Measurements from ENCODE around the gene MAN1A2.
"Not testable (repeated sequence)": the region's sequence is repeated elsewhere in the genome, so short reads cannot be mapped to it uniquely, and the experiment has no call there.

Gene MAN1A2

DNA sequence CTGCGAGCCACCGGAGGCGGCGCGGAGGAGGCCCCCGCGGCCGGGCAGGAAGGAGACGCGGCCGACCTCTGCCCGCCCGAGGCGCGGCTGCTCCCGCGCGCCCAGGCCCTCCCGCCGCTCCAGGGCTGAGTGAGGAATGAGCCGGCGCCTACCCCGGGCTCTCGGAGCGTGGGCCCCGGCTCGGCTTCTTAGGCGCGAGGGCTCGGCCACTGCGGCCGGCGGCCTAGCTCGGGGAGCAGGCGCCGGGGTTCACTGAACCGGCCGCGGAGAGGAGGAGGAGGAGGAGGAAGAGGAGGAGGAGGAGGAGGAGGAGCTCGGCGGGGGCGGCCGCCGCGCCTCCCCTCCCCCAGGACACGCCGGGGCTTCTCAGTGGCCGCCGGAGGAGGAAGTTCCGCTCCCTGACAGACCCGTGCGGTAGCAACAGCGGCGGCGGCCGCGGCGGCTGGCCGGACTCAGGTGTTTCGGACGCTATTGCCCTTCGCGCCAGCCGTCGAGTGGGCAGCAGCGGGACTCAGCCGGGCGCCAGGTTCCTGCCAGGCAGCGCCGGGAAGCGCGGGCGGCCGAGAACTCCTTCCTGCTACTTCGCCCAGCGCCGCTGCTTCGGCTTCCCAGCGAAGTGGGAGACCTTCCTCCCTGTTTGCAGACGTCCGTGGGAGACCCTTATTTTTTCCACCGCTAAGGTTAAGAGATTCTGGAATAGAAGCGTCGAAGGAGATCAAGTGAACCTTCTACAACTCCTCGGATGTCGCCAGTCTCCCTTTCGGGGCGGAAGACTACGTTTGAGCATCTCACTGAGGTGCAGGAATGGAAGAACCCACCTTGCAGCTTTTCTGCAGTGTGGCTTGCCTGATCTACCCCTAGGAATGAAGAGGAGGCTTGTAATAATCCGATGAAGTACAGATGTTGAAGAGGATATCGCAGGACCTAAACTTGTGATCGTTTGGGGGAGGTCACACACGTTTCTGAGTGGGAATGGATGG is at the start of gene MAN1A2:
Gene MAN1A2, plus strand, starts transcription at position 404 of the 980 bp plus-strand sequence. CDS start 735 bp downstream, outside the sequence.
- H3K9me3 ChIP-seq (ENCODE audit: low read depth, low read length) = no peaks in the 10 kb centered on the region
- TF ChIP-seq FOXP2 (optimal IDR thresholded peaks at IDR 0.05; ENCODE audit: control extremely low read depth, extremely low read length, insufficient read depth) = no peak
- no peak for TF ChIP-seq EZH2 (IDR thresholded peaks at IDR 0.05)
- TF ChIP-seq POLR2AphosphoS5 (IDR thresholded peaks at IDR 0.05; ENCODE audit: borderline replicate concordance, low read depth, low read length) = peak; percentile 68; the same call in 1 of the 2 replicates
- H3K9ac ChIP-seq (ENCODE audit: insufficient read length) = peak within 1 kb of the TSS; percentile 88
- no peaks in the 10 kb centered on the region for H3K36me3 ChIP-seq (ENCODE audit: insufficient read depth, low read length)
- no peak for DNase-seq (ENCODE audit: low read depth, low spot score)
- H3K4me3 ChIP-seq = peak within 1 kb of the TSS; percentile 82
- peak within 1 kb of the TSS; percentile 42; the same call in 1 of the 2 replicates for H3K27ac ChIP-seq

DNA sequence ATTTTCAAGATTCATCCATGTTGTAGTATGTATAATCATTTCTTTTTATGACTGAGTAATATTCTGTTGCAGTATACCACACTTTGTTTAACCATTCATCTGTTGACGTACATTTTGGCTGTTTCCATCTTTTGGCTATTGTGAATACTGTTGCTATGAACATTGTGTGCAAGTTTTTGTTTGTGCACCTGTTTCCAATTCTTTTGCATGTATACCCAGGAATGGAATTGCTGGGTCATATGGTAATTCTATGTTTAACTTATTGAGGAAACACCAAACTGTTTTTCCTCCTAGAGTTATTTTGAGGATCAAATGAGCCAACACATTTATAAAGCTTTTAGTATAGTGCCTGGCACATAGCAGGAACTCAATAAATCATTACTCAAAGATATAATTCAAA is 49.2 kb upstream of the MAN1A2 start:
- Histone ChIP-seq H3K27ac (no peak overlapping the region), H3K36me3 (ENCODE audit: insufficient read depth, low read length) (no peaks in the 10 kb centered on the region), H3K4me3 (no peak overlapping the region), H3K9me3 (ENCODE audit: low read depth, low read length) (no peaks in the 10 kb centered on the region), H3K9ac (ENCODE audit: insufficient read length) (no peak overlapping the region)
- no peak for DNase-seq (ENCODE audit: low read depth, low spot score)
- TF ChIP-seq EZH2 (IDR thresholded peaks at IDR 0.05) (no peak), POLR2AphosphoS5 (IDR thresholded peaks at IDR 0.05; ENCODE audit: borderline replicate concordance, low read depth, low read length) (no peak), FOXP2 (optimal IDR thresholded peaks at IDR 0.05; ENCODE audit: control extremely low read depth, extremely low read length, insufficient read depth) (no peak)

DNA sequence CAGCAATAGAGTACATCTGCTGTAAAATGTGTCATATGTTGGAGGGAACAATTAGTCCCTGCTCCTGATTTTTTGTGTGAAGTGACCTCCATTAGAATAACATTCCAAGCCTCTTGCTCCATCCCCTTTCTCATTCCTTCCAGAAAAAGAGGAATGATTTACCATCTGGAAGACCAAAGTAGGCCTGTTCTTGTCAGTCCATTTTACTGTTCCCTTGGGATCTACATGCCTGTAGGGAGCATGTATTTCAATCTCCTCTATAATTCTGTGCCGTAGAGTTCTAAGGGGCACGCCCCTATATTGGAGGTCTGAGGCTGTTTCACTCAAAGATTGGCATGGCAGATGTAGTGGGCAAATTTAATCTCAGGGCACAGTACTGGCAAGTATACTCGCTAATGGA is 48.8 kb upstream of the MAN1A2 start:
- TF ChIP-seq POLR2AphosphoS5 (IDR thresholded peaks at IDR 0.05; ENCODE audit: borderline replicate concordance, low read depth, low read length) (no peak), FOXP2 (optimal IDR thresholded peaks at IDR 0.05; ENCODE audit: control extremely low read depth, extremely low read length, insufficient read depth) (no peak)
- Histone ChIP-seq H3K9me3 (ENCODE audit: low read depth, low read length) (no peaks in the 10 kb centered on the region), H3K9ac (ENCODE audit: insufficient read length) (no peak overlapping the region), H3K27ac (no peak overlapping the region), H3K4me3 (no peak overlapping the region), H3K36me3 (ENCODE audit: insufficient read depth, low read length) (no peaks in the 10 kb centered on the region)
- no peak for DNase-seq (ENCODE audit: low read depth, low spot score)

DNA sequence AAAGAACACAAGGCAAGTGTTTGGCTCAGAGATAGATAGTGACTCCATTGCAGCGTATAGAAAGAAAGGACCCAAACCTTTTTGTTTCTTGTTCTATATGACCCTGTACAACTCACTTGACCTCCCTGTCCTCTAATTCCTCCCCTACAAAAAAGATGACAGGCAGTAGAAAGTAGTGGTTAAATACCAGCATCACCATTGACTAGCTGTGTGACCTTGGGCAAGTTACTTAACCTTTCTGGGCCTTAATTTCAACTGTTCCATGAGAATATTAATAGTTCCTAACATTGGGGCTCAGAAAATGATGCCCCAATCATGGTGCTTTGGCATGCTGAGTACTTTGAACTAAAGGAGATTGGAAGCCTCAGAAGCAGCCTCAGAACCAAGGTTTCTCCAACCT is 46.7 kb upstream of the MAN1A2 start:
- no peaks in the 10 kb centered on the region for H3K36me3 ChIP-seq (ENCODE audit: insufficient read depth, low read length)
- no peaks in the 10 kb centered on the region for H3K9me3 ChIP-seq (ENCODE audit: low read depth, low read length)
- H3K27ac ChIP-seq = no peak overlapping the region
- no peak for TF ChIP-seq EZH2 (IDR thresholded peaks at IDR 0.05)
- TF ChIP-seq FOXP2 (optimal IDR thresholded peaks at IDR 0.05; ENCODE audit: control extremely low read depth, extremely low read length, insufficient read depth) = no peak
- no peak for TF ChIP-seq POLR2AphosphoS5 (IDR thresholded peaks at IDR 0.05; ENCODE audit: borderline replicate concordance, low read depth, low read length)
- no peak for DNase-seq (ENCODE audit: low read depth, low spot score)
- no peak overlapping the region for H3K4me3 ChIP-seq
- H3K9ac ChIP-seq (ENCODE audit: insufficient read length) = no peak overlapping the region

DNA sequence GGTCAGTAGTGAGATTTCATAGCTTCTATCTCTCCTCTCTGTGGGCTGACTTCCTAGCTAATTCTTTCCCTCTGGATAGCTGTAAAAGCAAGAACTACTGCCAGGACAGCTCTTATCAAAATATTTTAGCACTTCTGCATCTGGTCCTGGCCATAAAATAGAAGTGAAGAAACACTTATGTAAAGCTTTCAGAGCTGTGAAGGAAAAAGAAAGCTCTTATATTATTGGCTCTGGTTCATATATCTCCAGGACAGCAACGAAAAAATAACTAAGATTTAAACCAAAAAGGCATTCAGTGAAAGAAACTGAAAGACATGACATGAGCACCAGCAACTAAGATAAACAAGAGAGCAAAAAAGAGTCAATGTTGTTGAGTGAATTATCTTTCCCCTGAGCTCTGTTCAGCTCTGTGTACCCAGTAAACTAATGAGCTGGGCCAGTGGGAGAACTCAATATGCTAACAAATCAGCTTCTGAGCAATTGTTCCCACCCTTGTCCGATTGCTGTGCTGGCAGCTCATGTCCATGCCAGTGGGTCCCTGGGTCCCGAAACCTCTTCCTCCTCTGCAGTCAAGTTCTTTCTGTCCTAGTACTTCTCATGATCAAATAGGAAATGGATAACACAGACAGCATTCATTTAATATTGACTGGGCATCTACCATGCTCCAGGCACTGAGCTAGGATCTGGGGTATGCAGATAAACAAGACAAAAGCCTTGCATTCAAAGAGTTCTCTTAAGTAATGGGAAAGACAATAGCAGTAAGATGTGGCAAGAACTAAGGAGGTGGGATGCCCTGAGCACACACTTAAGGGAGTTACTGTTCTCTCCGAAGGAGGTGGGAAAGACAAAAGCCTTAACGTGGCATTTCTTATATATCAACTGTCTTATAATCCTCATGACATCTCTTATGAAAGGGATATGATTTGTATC is 45.3 kb upstream of the MAN1A2 start:
- Histone ChIP-seq H3K4me3 (no peak overlapping the region), H3K9me3 (ENCODE audit: low read depth, low read length) (no peaks in the 10 kb centered on the region), H3K36me3 (ENCODE audit: insufficient read depth, low read length) (no peaks in the 10 kb centered on the region), H3K9ac (ENCODE audit: insufficient read length) (no peak overlapping the region), H3K27ac (no peak overlapping the region)
- TF ChIP-seq EZH2 (IDR thresholded peaks at IDR 0.05) (no peak), FOXP2 (optimal IDR thresholded peaks at IDR 0.05; ENCODE audit: control extremely low read depth, extremely low read length, insufficient read depth) (no peak), POLR2AphosphoS5 (IDR thresholded peaks at IDR 0.05; ENCODE audit: borderline replicate concordance, low read depth, low read length) (no peak)
- DNase-seq (ENCODE audit: low read depth, low spot score) = no peak

DNA sequence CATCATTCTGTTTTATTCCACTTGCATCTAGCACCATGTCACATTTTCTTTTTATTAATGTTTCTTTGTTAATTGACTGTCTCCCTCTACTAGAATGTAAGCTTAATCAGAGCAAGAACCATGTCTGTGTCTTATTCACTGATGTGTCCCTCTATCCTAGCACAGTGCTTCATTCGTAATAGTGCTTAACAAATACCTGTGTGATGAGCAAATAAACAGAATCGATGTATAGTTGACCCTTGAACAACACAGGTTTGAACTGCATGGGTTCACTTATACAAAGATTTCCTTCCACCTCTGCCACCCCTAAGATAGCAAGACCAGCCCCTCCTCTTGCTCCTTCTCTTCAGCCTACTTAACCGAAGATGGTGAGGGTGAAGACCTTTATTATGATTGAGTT is 42.9 kb upstream of the MAN1A2 start:
- TF ChIP-seq FOXP2 (optimal IDR thresholded peaks at IDR 0.05; ENCODE audit: control extremely low read depth, extremely low read length, insufficient read depth) = no peak
- TF ChIP-seq EZH2 (IDR thresholded peaks at IDR 0.05) = no peak
- TF ChIP-seq POLR2AphosphoS5 (IDR thresholded peaks at IDR 0.05; ENCODE audit: borderline replicate concordance, low read depth, low read length) = no peak
- no peak for DNase-seq (ENCODE audit: low read depth, low spot score)
- Histone ChIP-seq H3K9me3 (ENCODE audit: low read depth, low read length) (no peaks in the 10 kb centered on the region), H3K9ac (ENCODE audit: insufficient read length) (no peak overlapping the region), H3K27ac (no peak overlapping the region), H3K36me3 (ENCODE audit: insufficient read depth, low read length) (no peaks in the 10 kb centered on the region), H3K4me3 (no peak overlapping the region)

DNA sequence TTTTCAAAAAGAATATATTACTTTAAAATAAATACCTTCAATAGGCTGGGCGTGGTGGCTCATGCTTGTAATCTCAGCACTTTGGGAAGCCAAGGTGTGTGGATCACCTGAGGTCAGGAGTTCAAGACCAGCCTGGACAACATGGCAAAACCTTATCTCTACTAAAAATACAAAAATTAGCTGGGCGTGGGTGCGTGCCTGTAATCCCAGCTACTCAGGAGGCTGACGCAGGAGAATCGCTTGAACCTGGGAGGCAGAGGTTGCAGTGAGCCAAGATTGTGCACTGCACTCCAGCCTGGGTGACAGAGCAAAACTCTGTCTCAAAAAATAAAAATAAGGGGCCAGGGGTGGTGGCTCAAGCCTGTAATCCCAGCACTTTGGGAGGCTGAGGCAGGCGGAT is 41.2 kb upstream of the MAN1A2 start:
- not testable (repeated sequence) for H3K4me3 ChIP-seq; H3K27ac ChIP-seq; H3K36me3 ChIP-seq (ENCODE audit: insufficient read depth, low read length); DNase-seq (ENCODE audit: low read depth, low spot score); H3K9me3 ChIP-seq (ENCODE audit: low read depth, low read length); H3K9ac ChIP-seq (ENCODE audit: insufficient read length)

DNA sequence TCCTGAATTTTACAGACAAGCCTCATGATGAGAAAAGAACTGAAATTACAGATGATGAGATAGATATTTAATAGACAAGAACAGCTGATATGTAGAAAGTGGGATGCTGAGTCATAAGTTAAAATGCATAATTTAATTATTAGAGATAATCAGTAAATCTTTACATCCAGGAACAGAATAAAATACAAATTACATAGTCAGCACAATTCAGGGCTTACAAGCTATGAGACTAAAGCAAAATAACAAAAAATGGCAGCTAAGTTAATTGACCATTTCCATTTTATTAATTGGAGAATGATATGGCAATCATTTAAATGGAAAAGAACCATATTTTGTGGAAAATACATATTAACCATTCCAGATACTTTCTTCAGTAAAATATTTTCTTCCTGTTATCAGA is 40.2 kb upstream of the MAN1A2 start:
- no peaks in the 10 kb centered on the region for H3K9me3 ChIP-seq (ENCODE audit: low read depth, low read length)
- no peak for DNase-seq (ENCODE audit: low read depth, low spot score)
- H3K27ac ChIP-seq = no peak overlapping the region
- no peak overlapping the region for H3K9ac ChIP-seq (ENCODE audit: insufficient read length)
- H3K4me3 ChIP-seq = no peak overlapping the region
- TF ChIP-seq POLR2AphosphoS5 (IDR thresholded peaks at IDR 0.05; ENCODE audit: borderline replicate concordance, low read depth, low read length) (no peak), FOXP2 (optimal IDR thresholded peaks at IDR 0.05; ENCODE audit: control extremely low read depth, extremely low read length, insufficient read depth) (no peak), EZH2 (IDR thresholded peaks at IDR 0.05) (no peak)
- H3K36me3 ChIP-seq (ENCODE audit: insufficient read depth, low read length) = no peaks in the 10 kb centered on the region
